Measurements from ENCODE around the gene ARHGAP21.

ARHGAP21 gene

DNA sequence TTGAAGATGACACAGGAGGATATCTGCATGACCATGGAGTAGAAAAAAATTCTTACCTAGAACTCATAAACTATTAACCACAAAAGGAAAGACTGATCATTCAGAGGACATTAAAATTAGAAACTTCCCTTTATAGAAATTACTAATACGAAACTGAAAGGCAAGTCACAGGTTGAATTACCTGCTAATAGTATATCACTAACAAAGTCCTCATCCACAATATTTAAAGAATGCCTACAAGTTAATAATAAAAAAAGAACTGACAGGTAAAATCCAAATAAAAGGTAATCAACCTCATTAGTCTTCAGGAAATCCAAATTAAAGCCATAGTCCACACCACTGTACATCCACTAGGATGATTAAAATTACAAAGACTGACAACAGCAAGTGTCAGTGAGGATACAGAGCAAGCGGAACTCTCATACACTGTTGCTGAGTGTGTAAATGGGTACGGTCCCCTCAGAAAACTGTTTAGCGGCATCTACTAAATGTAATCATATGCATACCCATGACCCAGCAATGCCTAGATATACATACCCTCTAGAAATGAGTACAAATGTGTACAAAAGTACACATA lies 71.2 kb downstream of the ARHGAP21 start:
- TF ChIP-seq, protein P1, sequence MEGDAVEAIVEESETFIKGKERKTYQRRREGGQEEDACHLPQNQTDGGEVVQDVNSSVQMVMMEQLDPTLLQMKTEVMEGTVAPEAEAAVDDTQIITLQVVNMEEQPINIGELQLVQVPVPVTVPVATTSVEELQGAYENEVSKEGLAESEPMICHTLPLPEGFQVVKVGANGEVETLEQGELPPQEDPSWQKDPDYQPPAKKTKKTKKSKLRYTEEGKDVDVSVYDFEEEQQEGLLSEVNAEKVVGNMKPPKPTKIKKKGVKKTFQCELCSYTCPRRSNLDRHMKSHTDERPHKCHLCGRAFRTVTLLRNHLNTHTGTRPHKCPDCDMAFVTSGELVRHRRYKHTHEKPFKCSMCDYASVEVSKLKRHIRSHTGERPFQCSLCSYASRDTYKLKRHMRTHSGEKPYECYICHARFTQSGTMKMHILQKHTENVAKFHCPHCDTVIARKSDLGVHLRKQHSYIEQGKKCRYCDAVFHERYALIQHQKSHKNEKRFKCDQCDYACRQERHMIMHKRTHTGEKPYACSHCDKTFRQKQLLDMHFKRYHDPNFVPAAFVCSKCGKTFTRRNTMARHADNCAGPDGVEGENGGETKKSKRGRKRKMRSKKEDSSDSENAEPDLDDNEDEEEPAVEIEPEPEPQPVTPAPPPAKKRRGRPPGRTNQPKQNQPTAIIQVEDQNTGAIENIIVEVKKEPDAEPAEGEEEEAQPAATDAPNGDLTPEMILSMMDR (IDR thresholded peaks at IDR 0.05; ENCODE audit: low read depth, low read length, missing control alignments), result no peak
- H3K4me3 ChIP-seq (ENCODE audit: low read depth, low read length), result no peak overlapping the region; the same call in 1 of the 2 replicates

DNA sequence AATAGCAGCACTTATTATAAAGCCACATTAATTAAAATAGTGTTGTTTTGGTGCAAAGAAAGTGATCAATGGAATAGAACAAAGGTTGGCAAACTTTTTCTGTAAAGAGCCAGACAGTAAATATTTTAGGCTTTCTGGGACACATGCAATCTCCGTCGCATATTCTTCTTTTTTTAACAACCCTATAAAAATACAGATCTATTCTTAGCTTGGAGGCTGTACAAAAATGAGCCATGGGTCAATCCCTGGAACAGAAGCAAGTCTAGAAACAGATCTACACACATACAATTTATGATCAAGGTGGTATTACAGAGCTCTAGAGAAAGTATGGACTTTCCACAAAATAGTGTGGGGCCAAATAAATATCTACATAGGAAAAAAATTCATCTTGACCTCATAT lies 71.8 kb downstream of the ARHGAP21 start:
- H3K4me3 ChIP-seq (ENCODE audit: low read depth, low read length), result no peak overlapping the region
- TF ChIP-seq, protein P1 (IDR thresholded peaks at IDR 0.05; ENCODE audit: low read depth, low read length, missing control alignments), result no peak
- DNase-seq (ENCODE audit: low read depth), result no peak

More for the DNA sequence above, 71.2 kb downstream of the ARHGAP21 start:
- no peak for DNase-seq (ENCODE audit: low read depth)

DNA sequence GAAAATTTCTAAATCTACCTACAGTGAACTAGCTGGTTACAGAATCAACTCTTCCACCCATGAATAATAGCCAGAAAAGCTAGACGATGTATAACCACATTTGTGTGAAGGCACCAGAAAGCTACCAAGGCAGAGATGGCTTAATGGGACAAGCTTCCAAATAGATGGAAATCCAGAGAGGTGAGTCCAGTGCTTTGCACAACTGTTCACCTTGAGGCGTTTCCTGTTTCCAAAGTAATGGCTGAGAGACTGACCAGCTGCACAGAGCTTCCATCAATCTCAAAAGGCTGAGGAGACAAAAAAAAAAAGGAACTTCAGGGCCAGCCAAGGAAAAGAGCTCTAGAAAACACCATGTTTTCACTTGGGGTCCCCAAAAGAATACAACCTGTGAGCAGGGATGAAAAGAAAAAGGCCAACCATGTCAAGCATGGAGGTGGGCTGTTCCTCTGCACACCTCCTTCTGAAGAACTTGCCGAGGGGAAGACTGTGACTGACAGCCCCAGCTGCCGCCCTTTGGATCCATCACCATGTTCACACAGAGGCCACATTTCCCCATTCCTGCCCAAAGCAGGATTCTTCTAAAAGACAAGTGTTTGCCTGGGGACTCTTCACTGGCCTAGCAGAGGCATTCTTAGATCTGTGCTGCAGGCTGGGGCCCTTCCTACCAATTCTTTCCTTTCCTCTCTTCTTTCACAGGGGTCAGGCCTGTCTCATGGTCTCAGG lies 72.9 kb downstream of the ARHGAP21 start:
- H3K4me3 ChIP-seq (ENCODE audit: low read depth, low read length), result no peak overlapping the region
- DNase-seq (ENCODE audit: low read depth), result no peak
- TF ChIP-seq, protein P1 (IDR thresholded peaks at IDR 0.05; ENCODE audit: low read depth, low read length, missing control alignments), result no peak

DNA sequence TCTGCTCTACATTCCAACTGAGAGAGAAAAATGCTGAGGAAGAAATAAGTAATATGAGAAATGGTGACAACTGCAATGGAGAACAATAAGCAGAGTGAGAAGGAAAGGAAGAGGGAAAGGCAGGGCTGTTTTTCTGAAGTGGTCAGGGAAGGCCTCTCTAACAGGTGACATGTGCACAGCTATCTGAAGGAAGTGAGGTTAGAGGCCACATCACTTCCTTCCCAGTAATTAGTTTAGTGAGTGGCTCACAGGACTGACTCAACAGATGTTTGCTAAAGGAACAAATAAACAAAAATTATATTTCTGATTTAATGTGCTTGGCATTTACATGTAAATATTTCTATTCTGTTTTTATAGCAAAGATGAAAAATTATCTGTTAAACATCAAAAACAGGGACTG lies 77.9 kb downstream of the ARHGAP21 start:
- no peak for DNase-seq (ENCODE audit: low read depth)
- no peak overlapping the region for H3K4me3 ChIP-seq (ENCODE audit: low read depth, low read length)
- TF ChIP-seq, protein P1 (IDR thresholded peaks at IDR 0.05; ENCODE audit: low read depth, low read length, missing control alignments), result no peak

DNA sequence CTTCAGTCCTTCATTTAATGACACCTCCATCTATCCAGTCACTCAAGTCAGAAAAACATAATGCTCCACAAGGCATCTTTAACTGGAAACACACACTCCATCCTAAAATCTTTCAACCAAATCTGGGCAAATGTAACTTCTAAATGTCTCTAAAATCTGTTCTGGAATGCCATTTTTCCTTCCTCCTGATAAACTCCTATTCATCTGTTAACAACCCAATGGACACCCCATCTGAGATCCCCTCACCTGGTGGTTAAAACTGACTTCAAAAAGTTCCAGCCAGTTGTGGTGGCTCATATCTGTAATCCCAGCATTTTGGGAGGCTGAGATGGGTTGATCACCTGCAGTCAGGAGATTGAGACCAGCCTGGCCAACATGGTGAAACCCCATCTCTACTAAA lies 78.7 kb downstream of the ARHGAP21 start:
- no peak for DNase-seq (ENCODE audit: low read depth)
- H3K4me3 ChIP-seq (ENCODE audit: low read depth, low read length), result no peak overlapping the region
- TF ChIP-seq, protein P1 (IDR thresholded peaks at IDR 0.05; ENCODE audit: low read depth, low read length, missing control alignments), result no peak

DNA sequence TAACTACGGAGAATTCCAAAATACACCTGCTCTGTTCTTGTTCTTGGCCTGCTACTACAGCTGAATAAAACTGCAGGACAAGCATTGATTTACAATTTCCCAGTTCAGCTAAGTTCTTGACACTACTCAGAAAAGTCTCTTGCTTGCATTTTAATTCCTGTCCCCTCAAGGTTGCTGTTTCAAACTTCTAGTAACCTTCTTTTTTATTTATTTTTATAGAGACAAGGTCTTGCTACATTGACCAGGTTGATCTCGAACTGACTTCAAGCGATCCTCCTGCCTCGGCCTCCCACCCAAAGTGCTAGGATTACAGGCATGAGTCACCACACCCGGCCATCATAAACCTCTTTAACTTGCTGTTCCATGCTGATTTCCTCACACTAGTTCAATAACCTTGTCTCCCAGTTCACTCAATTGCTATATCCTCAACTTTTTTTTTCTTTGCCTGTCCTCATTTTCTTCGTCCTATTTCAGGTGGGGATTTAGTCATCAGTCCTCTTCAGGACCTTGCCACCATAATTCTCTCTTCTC lies 79.9 kb downstream of the ARHGAP21 start:
- no peak overlapping the region for H3K4me3 ChIP-seq (ENCODE audit: low read depth, low read length)
- DNase-seq (ENCODE audit: low read depth), result no peak
- TF ChIP-seq, protein P1 (IDR thresholded peaks at IDR 0.05; ENCODE audit: low read depth, low read length, missing control alignments), result no peak
